OCI-LY1 (cell line): Measurements from ENCODE around the gene PTPRQ.

Source experiments
- H2AFZ ChIP-seq: fragments of 200-600 bp; sonication (generic), shearing (Covaris generic); 2 replicates; pipeline ENCODE4 v1.6.0; 2014; ENCODE audit warnings: antibody characterized with exemption, mild to moderate bottlenecking, low read length
- H3F3A ChIP-seq: fragments of 200-600 bp; sonication (generic), shearing (Covaris generic); 2 replicates; pipeline ENCODE4 v1.6.0; 2014; ENCODE audit warnings: mild to moderate bottlenecking, antibody characterized with exemption, low read length, moderate library complexity; ENCODE audit not compliant: insufficient read depth
- H3K27ac ChIP-seq: fragments of 200-600 bp; sonication (generic); 2 replicates; pipeline ENCODE4 v1.5.1; 2014; ENCODE audit warnings: low read length, mixed run types, mild to moderate bottlenecking, low read depth; ENCODE audit not compliant: poor library complexity, severe bottlenecking
- H3K27me3 ChIP-seq: fragments of 200-600 bp; sonication (generic); 2 replicates; pipeline ENCODE4 v1.6.0; 2014; ENCODE audit warnings: antibody characterized with exemption, mild to moderate bottlenecking, low read length, moderate library complexity; ENCODE audit not compliant: insufficient read depth
- H3K36me3 ChIP-seq: fragments of 200-600 bp; sonication (generic); 2 replicates; pipeline ENCODE4 v1.6.1; 2014; ENCODE audit warnings: mild to moderate bottlenecking, antibody characterized with exemption, low read length, moderate library complexity, mixed read lengths; ENCODE audit not compliant: insufficient read depth
- H3K4me1 ChIP-seq: fragments of 200-600 bp; sonication (generic); 2 replicates; pipeline ENCODE4 v1.5.1; 2014; ENCODE audit warnings: mild to moderate bottlenecking, low read length, moderate library complexity; ENCODE audit not compliant: insufficient read depth, severe bottlenecking
- H3K4me2 ChIP-seq: fragments of 200-600 bp; sonication (generic), shearing (Covaris generic); 2 replicates; pipeline ENCODE4 v1.6.1; 2014; ENCODE audit warnings: low read length
- H3K4me3 ChIP-seq: fragments of 200-600 bp; sonication (generic); 2 replicates; pipeline ENCODE4 v1.5.1; 2014; ENCODE audit warnings: low read length, low read depth, mild to moderate bottlenecking, mixed read lengths; ENCODE audit not compliant: poor library complexity, severe bottlenecking
- H3K79me2 ChIP-seq: fragments of 200-600 bp; shearing (Covaris generic); 2 replicates; pipeline ENCODE4 v1.6.1; 2016; ENCODE audit warnings: mixed run types, low read length, mixed read lengths; ENCODE audit not compliant: insufficient read depth
- H3K9ac ChIP-seq: fragments of 200-600 bp; sonication (generic), shearing (Covaris generic); 2 replicates; pipeline ENCODE4 v1.6.1; 2014; ENCODE audit warnings: mild to moderate bottlenecking, low read length, mixed read lengths
- H3K9me2 ChIP-seq: fragments of 200-600 bp; sonication (generic), shearing (Covaris generic); 2 replicates; pipeline ENCODE4 v1.6.1; 2014; ENCODE audit warnings: low read depth, mild to moderate bottlenecking, low read length, mixed read lengths
- H3K9me3 ChIP-seq: fragments of 200-600 bp; shearing (Covaris generic); 2 replicates; pipeline ENCODE4 v1.6.1; 2014; ENCODE audit warnings: low read length, mixed read lengths
- H4K20me1 ChIP-seq: fragments of 200-600 bp; sonication (generic), shearing (Covaris generic); 2 replicates; pipeline ENCODE4 v1.6.0; 2016; ENCODE audit warnings: mild to moderate bottlenecking, low read length; ENCODE audit not compliant: insufficient read depth
- CTCF ChIP-seq: fragments of 200-600 bp; sonication (generic), shearing (Covaris generic); IDR thresholded peaks from 2 replicates; pipeline ENCODE4 v1.5.1; 2017; ENCODE audit warnings: mild to moderate bottlenecking, antibody characterized with exemption, low read length, moderate library complexity, mixed read lengths
- EZH2 ChIP-seq: fragments of 200-600 bp; sonication (generic), shearing (Covaris generic); IDR thresholded peaks from 2 replicates; pipeline ENCODE4 v1.8.0; 2017; ENCODE audit warnings: borderline replicate concordance, mixed run types, mild to moderate bottlenecking, antibody characterized with exemption, low read length, moderate library complexity, mixed read lengths

Gene PTPRQ

DNA sequence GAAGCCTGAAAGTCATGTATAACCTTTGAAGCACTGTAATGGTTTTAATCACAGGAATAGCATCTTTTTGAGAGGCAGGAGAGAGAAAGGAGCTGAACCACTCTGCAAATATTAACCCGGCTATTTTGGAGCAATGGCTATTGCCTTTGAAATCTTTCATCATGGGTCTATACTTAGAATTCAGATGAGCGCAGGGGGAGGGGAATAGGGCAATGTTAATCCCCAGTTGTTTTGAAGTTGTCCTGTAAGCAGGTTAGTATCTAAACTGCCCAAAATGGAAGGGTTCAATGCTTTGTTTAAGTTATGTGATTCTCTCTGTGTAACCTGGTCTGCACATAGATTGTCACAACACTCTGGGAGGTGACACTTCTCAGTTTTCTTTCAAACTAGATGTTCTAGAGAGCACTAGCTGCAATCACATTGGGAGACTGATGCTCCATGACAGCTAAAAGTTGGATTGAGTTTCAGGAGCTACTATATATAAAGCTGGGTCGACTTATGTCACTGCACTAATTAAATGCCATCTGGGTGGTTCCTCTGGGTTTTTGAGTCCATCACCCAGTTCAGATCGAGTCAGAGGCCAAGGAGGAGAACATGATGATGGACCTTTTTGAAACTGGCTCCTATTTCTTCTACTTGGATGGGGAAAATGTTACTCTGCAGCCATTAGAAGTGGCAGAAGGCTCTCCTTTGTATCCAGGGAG is 263.2 kb downstream of the PTPRQ start, which contains the start of gene MYF6:
Gene MYF6, plus strand, starts transcription at position 509 of the 704 bp plus-strand sequence. Its CDS starts 86 bp downstream, at position 595.
- no peak for TF ChIP-seq EZH2
- TF ChIP-seq CTCF, result no peak
- H3K4me1 ChIP-seq, result no peaks in the 10 kb centered on the region
- no peaks in the 10 kb centered on the region for H3K79me2 ChIP-seq
- H3K9ac ChIP-seq, result no peak within 1 kb of the TSS
- H3K4me2 ChIP-seq, result no peak within 1 kb of the TSS
- H2AFZ ChIP-seq, result no peak within 1 kb of the TSS
- H4K20me1 ChIP-seq, result no peaks in the 10 kb centered on the region
- no peaks in the 10 kb centered on the region for H3F3A ChIP-seq
- no peaks in the 10 kb centered on the region for H3K9me3 ChIP-seq
- H3K36me3 ChIP-seq, result no peaks in the 10 kb centered on the region
- H3K27ac ChIP-seq, result no peak within 1 kb of the TSS
- no peaks in the 10 kb centered on the region for H3K27me3 ChIP-seq
- no peak within 1 kb of the TSS for H3K4me3 ChIP-seq
- H3K9me2 ChIP-seq, result no peaks in the 10 kb centered on the region

- Histone ChIP-seq H3K36me3 (no peaks in the 10 kb centered on the region), H3F3A (no peaks in the 10 kb centered on the region), H4K20me1 (no peaks in the 10 kb centered on the region), H3K9ac (no peak overlapping the region), H3K9me2 (no peaks in the 10 kb centered on the region), H3K4me2 (no peak overlapping the region), H3K27me3 (no peaks in the 10 kb centered on the region), H3K9me3 (no peaks in the 10 kb centered on the region), H2AFZ (no peak overlapping the region), H3K79me2 (no peaks in the 10 kb centered on the region), H3K27ac (no peak overlapping the region), H3K4me1 (no peaks in the 10 kb centered on the region), H3K4me3 (no peak overlapping the region)
- TF ChIP-seq EZH2, result no peak
- TF ChIP-seq CTCF, result no peak
Measured at GRCh38 chr12:80707830-80708258, 263.8 kb downstream of the PTPRQ start.

DNA sequence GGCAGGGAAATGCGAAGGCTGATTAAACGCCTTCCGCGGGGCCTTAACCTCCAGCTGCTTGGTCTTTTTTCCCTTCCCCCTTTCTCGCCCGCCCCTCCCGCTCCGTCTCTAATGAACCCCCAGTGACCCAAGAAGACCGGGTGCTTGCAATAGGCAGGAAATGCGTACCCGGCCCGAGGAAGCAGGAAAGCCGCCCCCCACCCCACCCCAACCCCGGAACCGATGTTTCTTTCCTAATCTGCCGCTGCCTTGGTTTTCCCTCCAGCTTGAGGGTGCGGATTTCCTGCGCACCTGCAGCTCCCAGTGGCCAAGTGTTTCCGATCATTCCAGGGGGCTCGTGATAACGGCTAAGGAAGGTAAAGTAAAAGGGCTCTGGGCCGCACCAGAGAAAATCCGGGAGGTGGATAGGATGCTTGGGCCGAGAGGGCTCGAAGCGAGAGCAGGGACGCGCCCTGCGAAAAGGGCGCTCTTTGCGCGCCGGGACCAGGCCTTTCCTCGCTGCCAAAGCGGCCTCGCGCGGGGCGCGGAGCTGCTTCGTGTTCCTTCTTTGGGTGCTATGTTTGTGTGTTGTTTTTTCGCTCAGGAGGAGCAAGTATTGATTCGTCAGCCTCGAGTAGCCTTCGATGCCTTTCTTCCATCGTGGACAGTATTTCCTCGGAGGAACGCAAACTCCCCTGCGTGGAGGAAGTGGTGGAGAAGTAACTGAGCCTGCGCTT is 264.4 kb downstream of the PTPRQ start:
- Histone ChIP-seq H3K4me3 (no peak overlapping the region), H3K9me2 (no peaks in the 10 kb centered on the region), H3K4me2 (no peak overlapping the region), H2AFZ (no peak overlapping the region), H3K9ac (no peak overlapping the region), H3K4me1 (no peaks in the 10 kb centered on the region), H3K79me2 (no peaks in the 10 kb centered on the region), H3K27ac (no peak overlapping the region), H3F3A (no peaks in the 10 kb centered on the region), H3K9me3 (no peaks in the 10 kb centered on the region), H3K36me3 (no peaks in the 10 kb centered on the region), H4K20me1 (no peaks in the 10 kb centered on the region), H3K27me3 (no peaks in the 10 kb centered on the region)
- TF ChIP-seq EZH2, result no peak
- no peak for TF ChIP-seq CTCF
